GM23248 (cell line): ENCODE measurements around the gene SLC25A33. TPM values are rescaled to one million over a fixed set of nuclear protein-coding genes. Genes with fewer than 3 reads are reported as not detected.

Experiments
- DNase-seq: peaks from one replicate; pipeline ENCODE4 v3.0.0-alpha.2; 2015
- H2AFZ ChIP-seq: fragments of 200-600 bp; sonication (generic); 2 replicates; pipeline ENCODE4 v1.6.1; 2016; ENCODE audit warnings: antibody characterized with exemption
- H3F3A ChIP-seq: fragments of 200-600 bp; sonication (generic); 2 replicates; pipeline ENCODE4 v1.6.1; 2016; ENCODE audit warnings: mild to moderate bottlenecking, antibody characterized with exemption, mixed run types; ENCODE audit not compliant: insufficient read depth
- H3K27ac ChIP-seq: fragments of 200-600 bp; sonication (generic); 2 replicates; pipeline ENCODE4 v1.5.1; 2016; ENCODE audit warnings: mild to moderate bottlenecking
- H3K27me3 ChIP-seq: fragments of 200-600 bp; sonication (generic); replicated peaks from 2 replicates; pipeline ENCODE4 v1.6.1; 2016; ENCODE audit warnings: mild to moderate bottlenecking; ENCODE audit not compliant: insufficient read depth
- H3K36me3 ChIP-seq: fragments of 200-600 bp; sonication (generic); 2 replicates; pipeline ENCODE4 v1.6.1; 2016; ENCODE audit warnings: low read depth, mild to moderate bottlenecking
- H3K4me1 ChIP-seq: fragments of 200-600 bp; sonication (generic); 2 replicates; pipeline ENCODE4 v1.6.1; 2016; ENCODE audit warnings: mild to moderate bottlenecking; ENCODE audit not compliant: insufficient read depth
- H3K4me2 ChIP-seq: fragments of 200-600 bp; sonication (generic); one replicate; pipeline ENCODE4 v1.6.1; 2016; ENCODE audit warnings: mild to moderate bottlenecking; ENCODE audit not compliant: unreplicated experiment
- H3K4me3 ChIP-seq: fragments of 200-600 bp; sonication (generic); 2 replicates; pipeline ENCODE4 v1.5.1; 2016; ENCODE audit warnings: mild to moderate bottlenecking
- H3K79me2 ChIP-seq: fragments of 200-600 bp; sonication (generic); 2 replicates; pipeline ENCODE4 v1.6.1; 2016; ENCODE audit warnings: mild to moderate bottlenecking; ENCODE audit not compliant: insufficient read depth
- H3K9ac ChIP-seq: fragments of 200-600 bp; sonication (generic); 2 replicates; pipeline ENCODE4 v1.6.1; 2016; ENCODE audit warnings: mild to moderate bottlenecking
- H3K9me2 ChIP-seq: fragments of 200-600 bp; sonication (generic); 2 replicates; pipeline ENCODE4 v1.6.1; 2016; ENCODE audit warnings: mixed run types, mild to moderate bottlenecking, moderate library complexity; ENCODE audit not compliant: insufficient read depth
- H3K9me3 ChIP-seq: fragments of 200-600 bp; sonication (generic); one replicate; pipeline ENCODE4 v1.6.1; 2017; ENCODE audit warnings: low read depth
- H4K20me1 ChIP-seq: fragments of 200-600 bp; sonication (generic); 2 replicates; pipeline ENCODE4 v1.6.0; 2016; ENCODE audit not compliant: insufficient read depth
- EZH2 ChIP-seq: fragments of 200-600 bp; sonication (generic); IDR thresholded peaks from 2 replicates; pipeline ENCODE4 v1.6.1; 2018; ENCODE audit warnings: antibody characterized with exemption, mild to moderate bottlenecking; ENCODE audit not compliant: insufficient read depth, poor library complexity, severe bottlenecking
- EZH2phosphoT487 ChIP-seq: fragments of 200-600 bp; sonication (generic); IDR thresholded peaks from 2 replicates; pipeline ENCODE4 v1.6.1; 2018; ENCODE audit warnings: antibody characterized with exemption, moderate library complexity, mild to moderate bottlenecking, low read depth; ENCODE audit not compliant: insufficient read depth
- WGBS, 2 experiments: methylation state at CpG; one replicate each; pipeline ENCODE4 v1.1.6; 2015 to 2017; ENCODE audit warnings: low lambda C conversion rate in 2 of 2, low coverage in 1 of 2; ENCODE audit errors: missing lambda C conversion rate in 2 of 2; 5-methylcytosine and 5-hydroxymethylcytosine counted together
- in situ Hi-C: fragments of 300-500 bp; cut with MboI; formaldehyde crosslinking; loops from 2 replicates; pipeline ENCODE4 v1.15.0; 2020
- polyA plus RNA-seq: library from polyadenylated mRNA; unstranded; fragments of >200 nt; fragmentation: Nextera tagmentation; extraction: Ambion mirVana; gene quantifications from 2 replicates; pipeline ENCODE4 v1.2.1, GENCODE V29; 2016
- total RNA-seq: library from RNA; depleted of rRNA; stranded (reverse); fragments of >200 nt; shearing (Covaris generic); gene quantifications from 2 replicates; pipeline ENCODE4 v1.2.3, GENCODE V29; 2014

The SLC25A33 gene
- total and polyA plus RNA-seq, 2 experiments from 2014 or later = 4.2 to 5.8 TPM

DNA sequence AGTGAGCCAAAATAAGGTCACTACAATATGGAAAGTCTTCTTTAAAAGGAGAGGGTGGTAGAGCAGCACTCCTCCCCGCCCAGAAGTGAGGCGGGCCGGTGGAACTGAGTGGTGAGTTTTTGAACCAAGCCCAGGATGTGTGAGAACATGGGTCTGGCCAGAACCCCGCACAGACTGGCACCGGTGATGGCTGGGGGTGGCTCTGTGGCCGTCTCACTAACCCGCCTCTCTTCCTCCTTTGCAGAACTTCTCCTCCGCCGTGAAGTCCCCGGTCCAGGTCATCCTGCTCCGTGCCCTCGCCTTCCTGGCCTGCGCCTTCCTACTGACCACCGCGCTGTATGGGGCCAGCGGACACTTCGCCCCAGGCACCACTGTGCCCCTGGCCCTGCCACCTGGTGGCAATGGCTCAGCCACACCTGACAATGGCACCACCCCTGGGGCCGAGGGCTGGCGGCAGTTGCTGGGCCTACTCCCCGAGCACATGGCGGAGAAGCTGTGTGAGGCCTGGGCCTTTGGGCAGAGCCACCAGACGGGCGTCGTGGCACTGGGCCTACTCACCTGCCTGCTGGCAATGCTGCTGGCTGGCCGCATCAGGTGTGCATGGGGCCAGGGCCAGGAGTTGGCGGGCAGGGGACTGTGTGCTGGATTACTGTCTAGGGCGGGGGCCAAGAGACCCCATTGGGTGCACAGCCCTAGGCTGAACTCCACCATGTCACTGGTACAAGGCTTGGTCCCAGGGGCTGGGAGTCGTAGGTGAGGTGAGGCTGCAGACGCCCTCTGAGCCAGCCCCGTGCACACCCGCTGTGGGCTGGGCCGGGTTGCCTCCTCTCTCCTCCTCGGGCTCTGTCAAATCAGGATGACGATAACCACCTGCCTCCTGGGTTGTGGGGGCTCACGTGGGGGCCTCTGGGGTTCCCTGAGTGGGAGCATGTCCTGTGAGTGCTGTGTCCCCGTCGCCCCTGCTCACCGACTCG lies 61.9 kb downstream of the SLC25A33 start:
- no peaks in the 10 kb centered on the region for H4K20me1 ChIP-seq
- WGBS, 2 experiments = 94 to 96% methylated on average over 39 of the region's 39 CpGs
- H3K4me1 ChIP-seq = no peaks in the 10 kb centered on the region
- no peak overlapping the region for H2AFZ ChIP-seq
- H3K9me3 ChIP-seq = no peaks in the 10 kb centered on the region
- H3K4me2 ChIP-seq = no peak overlapping the region
- H3K9me2 ChIP-seq = no peaks in the 10 kb centered on the region
- in situ Hi-C loops = no loop called here
- TF ChIP-seq EZH2phosphoT487 (no peak), EZH2 (no peak)
- H3K27me3 ChIP-seq = no peaks in the 10 kb centered on the region
- H3K4me3 ChIP-seq = no peak overlapping the region
- no peak for DNase-seq
- no peak overlapping the region for H3K27ac ChIP-seq
- H3K79me2 ChIP-seq = no peaks in the 10 kb centered on the region
- no peaks in the 10 kb centered on the region for H3K36me3 ChIP-seq
- H3K9ac ChIP-seq = no peak overlapping the region
- no peaks in the 10 kb centered on the region for H3F3A ChIP-seq

DNA sequence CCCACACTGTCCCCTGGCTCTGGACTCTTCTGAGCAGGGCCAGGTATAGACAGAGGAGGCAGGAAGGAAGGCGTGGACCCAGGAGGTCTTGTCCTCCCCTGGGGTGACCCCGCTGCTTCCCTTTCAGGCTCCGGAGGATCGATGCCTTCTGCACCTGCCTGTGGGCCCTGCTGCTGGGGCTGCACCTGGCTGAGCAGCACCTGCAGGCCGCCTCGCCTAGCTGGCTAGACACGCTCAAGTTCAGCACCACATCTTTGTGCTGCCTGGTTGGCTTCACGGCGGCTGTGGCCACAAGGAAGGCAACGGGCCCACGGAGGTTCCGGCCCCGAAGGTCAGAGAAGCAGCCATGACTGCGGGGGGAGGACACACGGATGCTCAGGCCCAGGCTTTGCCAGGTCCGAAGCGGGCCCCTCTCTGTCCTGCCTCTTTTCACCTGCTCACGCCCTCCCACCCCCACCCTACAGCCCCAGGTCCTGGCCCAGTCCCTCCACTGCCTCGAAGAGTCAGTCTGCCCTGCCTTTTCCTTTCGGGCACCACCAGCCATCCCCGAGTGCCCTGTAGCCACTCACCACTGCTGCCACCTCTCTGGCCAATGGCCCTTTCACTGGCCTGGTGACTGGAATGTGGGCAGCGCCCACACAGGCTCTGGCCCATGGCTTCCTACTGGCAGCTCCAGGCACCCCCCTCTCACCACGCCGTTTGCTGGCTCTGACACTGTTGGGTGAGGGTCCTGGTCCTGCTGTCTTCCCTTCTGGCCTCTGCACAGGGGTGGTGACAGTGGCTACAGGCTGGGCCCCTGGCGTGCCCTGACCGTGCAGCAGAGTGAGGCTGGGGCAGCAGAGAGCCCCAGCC lies 62.9 kb downstream of the SLC25A33 start:
- Histone ChIP-seq H4K20me1 (no peaks in the 10 kb centered on the region), H3K36me3 (no peaks in the 10 kb centered on the region), H3K9me3 (no peaks in the 10 kb centered on the region), H3K27ac (no peak overlapping the region), H3F3A (no peaks in the 10 kb centered on the region), H2AFZ (no peak overlapping the region), H3K4me3 (no peak overlapping the region), H3K4me2 (no peak overlapping the region), H3K79me2 (no peaks in the 10 kb centered on the region), H3K9me2 (no peaks in the 10 kb centered on the region), H3K9ac (no peak overlapping the region), H3K27me3 (no peaks in the 10 kb centered on the region), H3K4me1 (no peaks in the 10 kb centered on the region)
- in situ Hi-C loops = no loop called here
- DNase-seq = no peak
- 97% methylated on average over 22 to 26 of the region's 26 CpGs for WGBS, 2 experiments
- TF ChIP-seq EZH2phosphoT487 (no peak), EZH2 (no peak)

DNA sequence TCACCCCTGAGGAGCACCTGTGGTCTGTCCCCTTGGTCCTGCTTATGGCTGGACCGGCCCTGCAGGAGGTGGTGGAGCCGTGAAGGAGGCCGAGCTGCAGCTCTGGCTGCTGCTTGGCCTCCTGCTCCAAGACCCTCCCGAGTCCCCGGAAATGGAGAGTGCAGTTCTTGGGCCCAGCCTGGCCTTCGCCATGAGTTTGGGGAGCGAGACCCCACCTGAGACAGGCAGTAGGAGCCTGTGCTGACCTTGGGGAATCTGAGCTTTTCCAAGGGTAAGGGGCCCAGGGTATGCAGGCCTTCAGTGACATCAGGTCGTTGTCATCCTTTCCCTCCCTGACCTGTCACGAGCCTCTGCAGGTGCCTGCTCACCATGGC lies 63.5 kb downstream of the SLC25A33 start:
- no peak overlapping the region for H3K4me2 ChIP-seq
- H3K27ac ChIP-seq = no peak overlapping the region
- H3K27me3 ChIP-seq = no peaks in the 10 kb centered on the region
- no peak for DNase-seq
- no peaks in the 10 kb centered on the region for H3K9me3 ChIP-seq
- H3K79me2 ChIP-seq = no peaks in the 10 kb centered on the region
- H3K36me3 ChIP-seq = no peaks in the 10 kb centered on the region
- H3K9me2 ChIP-seq = no peaks in the 10 kb centered on the region
- TF ChIP-seq EZH2 (no peak), EZH2phosphoT487 (no peak)
- no peak overlapping the region for H3K4me3 ChIP-seq
- H3K9ac ChIP-seq = no peak overlapping the region
- no peak overlapping the region for H2AFZ ChIP-seq
- 98 to 100% methylated on average over 9 of the region's 9 CpGs for WGBS, 2 experiments
- no peaks in the 10 kb centered on the region for H3F3A ChIP-seq
- H3K4me1 ChIP-seq = no peaks in the 10 kb centered on the region
- in situ Hi-C loops = no loop called here
- H4K20me1 ChIP-seq = no peaks in the 10 kb centered on the region

DNA sequence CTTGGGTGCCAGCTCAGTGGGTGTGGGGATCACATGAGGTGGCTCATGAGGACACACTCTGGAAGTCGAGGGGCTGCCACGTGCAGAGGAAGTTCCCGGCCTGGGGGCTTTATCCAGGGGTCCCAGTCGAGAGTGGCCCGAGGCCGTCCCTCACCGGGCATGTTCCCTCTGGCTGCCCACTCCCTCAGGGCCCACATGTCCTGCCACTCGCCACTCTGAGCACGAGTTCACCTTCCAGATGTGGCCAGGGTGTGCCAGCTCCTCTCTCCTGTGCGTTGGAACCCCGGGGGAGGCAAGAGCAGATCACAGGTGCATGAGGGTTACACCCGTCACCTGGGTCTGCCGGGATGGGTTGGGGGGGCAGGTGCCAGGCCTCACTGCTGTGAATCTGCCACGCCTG lies 64.0 kb downstream of the SLC25A33 start:
- whole genome bisulfite sequencing, 2 experiments = 86 to 89% methylated on average over 14 of the region's 14 CpGs
- no peak overlapping the region for H3K27ac ChIP-seq
- no peaks in the 10 kb centered on the region for H3K4me1 ChIP-seq
- no peaks in the 10 kb centered on the region for H4K20me1 ChIP-seq
- H3K79me2 ChIP-seq = no peaks in the 10 kb centered on the region
- no peak overlapping the region for H3K4me3 ChIP-seq
- no peaks in the 10 kb centered on the region for H3K27me3 ChIP-seq
- no peaks in the 10 kb centered on the region for H3K36me3 ChIP-seq
- TF ChIP-seq EZH2 (no peak), EZH2phosphoT487 (no peak)
- DNase-seq = no peak
- no peak overlapping the region for H3K9ac ChIP-seq
- no peak overlapping the region for H2AFZ ChIP-seq
- no peaks in the 10 kb centered on the region for H3K9me3 ChIP-seq
- in situ Hi-C loops = no loop called here
- H3K9me2 ChIP-seq = no peaks in the 10 kb centered on the region
- H3F3A ChIP-seq = no peaks in the 10 kb centered on the region
- no peak overlapping the region for H3K4me2 ChIP-seq
